A549 (cell line): ENCODE data around the gene ARAP1. TPM values are rescaled to one million over a fixed set of nuclear protein-coding genes. Genes with fewer than 3 reads are reported as not detected.
A peak's percentile ranks its signal among the peaks of the same experiment; 100 is the strongest.

ENCODE experiments used
- ATAC-seq, 2 experiments: fragments of 200-7000 bp in 1 of 2; fragments of >200 bp in 1 of 2; cut with Nextera tagmentation in 1 of 2; cut with Tn5 transposase in 1 of 2; 3 replicates each; pipeline versions ENCODE4 v1.8.0 to v1.9.1; 2018 to 2020; ENCODE audit warnings: mild to moderate bottlenecking in 1 of 2, moderate library complexity in 1 of 2
- CTCF ChIA-PET: fragments of 300-600 bp; sonication (Branson Sonifier 250); formaldehyde crosslinking; extraction: SDS; loops from one replicate; lab custom pipeline; 2021; ENCODE audit warnings: antibody characterized with exemption, inconsistent platforms; lab: Yijun Ruan, JAX
- POLR2A ChIA-PET: fragments of 350-600 bp; formaldehyde crosslinking; extraction: SDS; loops from one replicate; lab custom pipeline; 2021; ENCODE audit warnings: antibody characterized with exemption, inconsistent platforms; lab: Yijun Ruan, JAX
- DNase-seq, 2 experiments: peaks; one replicate each; pipeline versions ENCODE4 v3.0.0 to v3.0.0-alpha.2; 2011 to 2016; ENCODE audit warnings: low read depth in 1 of 2, low spot score in 1 of 2
- FAIRE-seq: peaks from 2 replicates; lab custom pipeline; 2011; peaks lifted over from hg19 to GRCh38; lab: Jason Lieb, UNC
- H3K27ac ChIP-seq, 2 experiments: fragments of >200 bp; sonication (Bioruptor Twin); formaldehyde crosslinking; 3 replicates each; pipeline ENCODE4 v1.5.1; 2016 to 2017
- H3K4me1 ChIP-seq: fragments of >200 bp; sonication (Bioruptor Twin); formaldehyde crosslinking; 3 replicates; pipeline ENCODE4 v1.6.1; 2016
- H3K4me2 ChIP-seq: fragments of >200 bp; sonication (Bioruptor Twin); formaldehyde crosslinking; 3 replicates; pipeline ENCODE4 v1.6.1; 2016
- H3K4me3 ChIP-seq: fragments of >200 bp; sonication (Bioruptor Twin); formaldehyde crosslinking; 3 replicates; pipeline ENCODE4 v1.5.1; 2016
- H3K9me3 ChIP-seq: fragments of >200 bp; sonication (Bioruptor Twin); formaldehyde crosslinking; 3 replicates; pipeline ENCODE4 v1.6.1; 2016
- CBX2 ChIP-seq: fragments of 200-600 bp; sonication (generic); IDR thresholded peaks from 2 replicates; pipeline ENCODE4 v1.6.1; 2016; ENCODE audit warnings: low read depth, mild to moderate bottlenecking, borderline replicate concordance
- CHD4 ChIP-seq: fragments of 200-600 bp; sonication (generic); IDR thresholded peaks from 2 replicates; pipeline ENCODE4 v1.6.1; 2016; ENCODE audit warnings: antibody characterized with exemption, mild to moderate bottlenecking, borderline replicate concordance
- EP300 ChIP-seq, 2 experiments: fragments of >200 bp; sonication (Bioruptor Twin); formaldehyde crosslinking; IDR thresholded peaks; 2 replicates in 1 of 2; 3 replicates in 1 of 2; pipeline ENCODE4 v1.6.1; 2016 to 2017
- FOXS1 ChIP-seq: fragments of 250-450 bp; sonication (Bioruptor Pico); IDR thresholded peaks from 2 replicates; pipeline ENCODE4 v1.5.0; 2020; ENCODE audit warnings: mild to moderate bottlenecking, moderate library complexity
- HDAC2 ChIP-seq: fragments of 200-600 bp; sonication (generic); IDR thresholded peaks from 2 replicates; pipeline ENCODE4 v1.6.1; 2016
- HEYL ChIP-seq: fragments of 250-450 bp; sonication (Bioruptor Pico); IDR thresholded peaks from 2 replicates; pipeline ENCODE4 v1.8.0; 2021; ENCODE audit warnings: mild to moderate bottlenecking, moderate library complexity
- HOXB5 ChIP-seq: fragments of 250-450 bp; sonication (Bioruptor Pico); IDR thresholded peaks from 2 replicates; pipeline ENCODE4 v1.5.0; 2020; ENCODE audit warnings: mild to moderate bottlenecking, moderate library complexity
- JUN ChIP-seq, 2 experiments: fragments of >200 bp; sonication (Bioruptor Twin); formaldehyde crosslinking; IDR thresholded peaks; 2 replicates in 1 of 2; 3 replicates in 1 of 2; pipeline ENCODE4 v1.6.1; 2016 to 2017
- KDM1A ChIP-seq: fragments of 200-600 bp; sonication (generic); IDR thresholded peaks from 2 replicates; pipeline ENCODE4 v1.6.1; 2016; ENCODE audit warnings: low read depth, mild to moderate bottlenecking
- PHF8 ChIP-seq: fragments of 200-600 bp; sonication (generic); IDR thresholded peaks from 2 replicates; pipeline ENCODE4 v1.6.1; 2016; ENCODE audit warnings: low read depth, mild to moderate bottlenecking, antibody characterized with exemption, moderate library complexity, borderline replicate concordance
- POLR2A ChIP-seq: IDR thresholded peaks from 2 replicates; pipeline ENCODE4 v1.6.1; 2012; ENCODE audit warnings: mild to moderate bottlenecking, low read length
- RAD21 ChIP-seq, 2 experiments: fragments of >200 bp in 1 of 2; sonication (Bioruptor Twin) in 1 of 2; formaldehyde crosslinking in 1 of 2; IDR thresholded peaks in 1 of 2; conservative IDR thresholded peaks in 1 of 2; 2 replicates in 1 of 2; 3 replicates in 1 of 2; pipeline ENCODE4 v1.6.1; 2012 to 2018; ENCODE audit warnings: inconsistent platforms in 1 of 2
- RFX5 ChIP-seq: fragments of 450-650 bp; IDR thresholded peaks from 2 replicates; pipeline ENCODE4 v1.7.1; 2014; ENCODE audit warnings: antibody characterized with exemption, mild to moderate bottlenecking, moderate library complexity
- SMC3 ChIP-seq: fragments of >200 bp; sonication (Bioruptor Twin); formaldehyde crosslinking; IDR thresholded peaks from 3 replicates; pipeline ENCODE4 v1.6.1; 2018; ENCODE audit warnings: inconsistent platforms
- SREBF2 ChIP-seq: fragments of 450-650 bp; IDR thresholded peaks from 2 replicates; pipeline ENCODE4 v1.6.1; 2014; ENCODE audit warnings: mild to moderate bottlenecking, moderate library complexity
- ZC3H11A ChIP-seq: fragments of 450-650 bp; IDR thresholded peaks from 2 replicates; pipeline ENCODE4 v1.6.1; 2014; ENCODE audit warnings: antibody characterized with exemption, mild to moderate bottlenecking
- ZNF302 ChIP-seq: fragments of 250-450 bp; sonication (Bioruptor Pico); IDR thresholded peaks from 2 replicates; pipeline ENCODE4 v1.9.0; 2021; ENCODE audit warnings: inconsistent platforms, mild to moderate bottlenecking, moderate library complexity
- ZSCAN20 ChIP-seq: fragments of 250-450 bp; sonication (Bioruptor Pico); IDR thresholded peaks from 2 replicates; pipeline ENCODE4 v1.8.0; 2022; ENCODE audit warnings: mild to moderate bottlenecking, moderate library complexity
- WGBS: methylation state at CpG from one replicate; pipeline ENCODE4 v1.1.6; 2017; ENCODE audit errors: missing lambda C conversion rate; 5-methylcytosine and 5-hydroxymethylcytosine counted together
- polyA minus RNA-seq: library from RNA; depleted of rRNA, polyadenylated mRNA; stranded (reverse); fragments of >200 nt; gene quantifications from 2 replicates; pipeline ENCODE4 v1.2.3, GENCODE V29; 2011; rRNA and poly(A)+ RNA removed
- polyA plus RNA-seq, 4 experiments: library from polyadenylated mRNA; depleted of rRNA in 3 of 4; stranded (reverse); fragments of >200 nt; fragmentation: RNase III in 1 of 4; extraction: RNeasy Plus Mini Kit Qiagen cat#74134 plus additional on column Dnase treatment in 1 of 4; gene quantifications; 2 replicates in 3 of 4; 3 replicates in 1 of 4; pipeline ENCODE4 v1.2.3, GENCODE V29; 2011 to 2017
- TF ChIP-seq, protein P1 (sequence below): fragments of 450-650 bp; IDR thresholded peaks from 2 replicates; pipeline ENCODE4 v1.6.1; 2014; ENCODE audit warnings: antibody characterized with exemption
- TF ChIP-seq, protein P2 (sequence below): IDR thresholded peaks from 2 replicates; pipeline ENCODE4 v1.6.1; 2012
- TF ChIP-seq, protein P3 (sequence below): fragments of >200 bp; sonication (Bioruptor Twin); formaldehyde crosslinking; IDR thresholded peaks from 3 replicates; pipeline ENCODE4 v1.6.1; 2016
- TF ChIP-seq, protein P4 (sequence below): IDR thresholded peaks from 2 replicates; pipeline ENCODE4 v1.6.1; 2012; ENCODE audit warnings: low read depth, borderline replicate concordance
- TF ChIP-seq, protein P5 (sequence below): fragments of >200 bp; sonication (Bioruptor Twin); formaldehyde crosslinking; IDR thresholded peaks from 3 replicates; pipeline ENCODE4 v1.5.1; 2016
- TF ChIP-seq, protein P6 (sequence below): fragments of 250-450 bp; sonication (Bioruptor Pico); IDR thresholded peaks from 2 replicates; pipeline ENCODE4 v1.5.0; 2021; ENCODE audit warnings: mild to moderate bottlenecking, moderate library complexity, borderline replicate concordance

ARAP1 gene
- polyA plus RNA-seq (2011; rRNA removed) (28.9 and 29.5 TPM in 2 replicates), polyA plus RNA-seq (2017; fragmentation: RNase III; extraction: RNeasy Plus Mini Kit Qiagen cat#74134 plus additional on column Dnase treatment) (26.2 to 32.8 TPM (median 30.1 TPM) in 3 replicates), polyA minus RNA-seq (43.3 and 61.6 TPM in 2 replicates)
- 31.6 and 32.7 TPM in 2 replicates for polyA plus RNA-seq (2012; cell fraction: cytosol; rRNA removed)
- polyA plus RNA-seq (2012; cell fraction: nucleus; rRNA removed) = 105 and 129 TPM in 2 replicates

DNA sequence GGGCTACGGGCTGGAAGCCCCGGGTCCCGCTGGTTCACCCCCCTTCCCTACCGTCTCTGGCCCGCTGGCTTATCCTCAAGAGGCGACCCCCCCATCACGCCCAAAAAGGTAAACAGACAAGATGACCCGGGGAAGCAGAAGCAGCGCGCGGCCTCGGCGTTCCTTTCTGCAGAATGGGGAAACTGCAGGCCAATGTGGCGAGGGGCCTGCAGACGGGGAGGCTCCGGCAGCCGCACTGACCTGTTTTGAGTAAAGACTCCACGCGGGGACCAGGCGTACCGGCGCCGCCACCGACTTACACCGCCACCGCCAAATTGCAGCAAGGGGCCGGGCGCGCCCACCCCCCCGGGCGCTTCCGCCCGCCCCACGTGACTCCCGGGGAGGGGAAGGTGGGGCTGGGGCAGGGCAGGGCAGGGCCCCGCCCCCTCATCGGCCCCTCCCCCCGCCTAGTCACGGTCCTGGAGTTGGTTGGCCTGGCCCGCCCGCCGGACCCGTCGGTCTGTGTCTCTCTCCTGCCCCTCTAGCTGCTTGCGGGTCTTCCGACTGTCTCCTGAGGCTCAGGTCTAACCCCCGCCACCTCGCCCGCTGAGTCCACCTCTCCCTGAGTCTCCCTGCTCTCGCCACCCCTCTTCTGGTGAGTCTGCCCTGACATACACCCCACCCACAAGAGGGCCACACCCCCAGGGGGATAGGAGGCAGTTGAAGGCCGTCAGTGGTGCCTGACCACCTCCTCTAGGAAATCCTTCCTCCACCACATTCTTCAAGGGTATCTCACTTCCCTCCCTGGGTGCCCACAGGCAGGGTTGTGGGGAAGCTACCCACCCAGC, at the start of gene ARAP1:
ARAP1 (minus strand) TSS at position 321 of the 827 bp plus-strand sequence. CDS start 25,280 bp downstream, outside the sequence.
- DNase-seq = peak; percentile 70 to 91
- 0% methylated on average over 30 of the region's 51 CpGs for WGBS
- POLR2A ChIA-PET = no interaction called here
- peak within 1 kb of the TSS; percentile 91 to 93 for H3K27ac ChIP-seq
- CTCF ChIA-PET = interaction anchor here (0.5 to 1.9 kb wide), 4 partner anchors 11 to 42 kb away, joined by 3 to 14 read pairs (median 5); partner anchors contain the start of gene STARD10
- TF ChIP-seq HDAC2 (peak; percentile 76; the same call in 1 of the 2 replicates), CHD4 (peak; percentile 80; the same call in 1 of the 2 replicates), PHF8 (peak; percentile 77), EP300 (IDR thresholded peaks at IDR 0.05) (no peak), HEYL (CRISPR knock-in tag) (no peak), CBX2 (no peak), HOXB5 (CRISPR knock-in tag) (0 out of 2 replicates have a peak, but pooled peaks have one; percentile 30), JUN (IDR thresholded peaks at IDR 0.05) (peak in 1 of 2 experiments; percentile 45; a peak in 1 of 5 replicates), KDM1A (peak; percentile 97), ZC3H11A (no peak)
- TF ChIP-seq, protein P1, sequence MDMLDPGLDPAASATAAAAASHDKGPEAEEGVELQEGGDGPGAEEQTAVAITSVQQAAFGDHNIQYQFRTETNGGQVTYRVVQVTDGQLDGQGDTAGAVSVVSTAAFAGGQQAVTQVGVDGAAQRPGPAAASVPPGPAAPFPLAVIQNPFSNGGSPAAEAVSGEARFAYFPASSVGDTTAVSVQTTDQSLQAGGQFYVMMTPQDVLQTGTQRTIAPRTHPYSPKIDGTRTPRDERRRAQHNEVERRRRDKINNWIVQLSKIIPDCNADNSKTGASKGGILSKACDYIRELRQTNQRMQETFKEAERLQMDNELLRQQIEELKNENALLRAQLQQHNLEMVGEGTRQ = peak; percentile 89
- TF ChIP-seq, protein P2, sequence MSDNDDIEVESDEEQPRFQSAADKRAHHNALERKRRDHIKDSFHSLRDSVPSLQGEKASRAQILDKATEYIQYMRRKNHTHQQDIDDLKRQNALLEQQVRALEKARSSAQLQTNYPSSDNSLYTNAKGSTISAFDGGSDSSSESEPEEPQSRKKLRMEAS = peak; percentile 39; the same call in 1 of the 2 replicates
- TF ChIP-seq, protein P3, sequence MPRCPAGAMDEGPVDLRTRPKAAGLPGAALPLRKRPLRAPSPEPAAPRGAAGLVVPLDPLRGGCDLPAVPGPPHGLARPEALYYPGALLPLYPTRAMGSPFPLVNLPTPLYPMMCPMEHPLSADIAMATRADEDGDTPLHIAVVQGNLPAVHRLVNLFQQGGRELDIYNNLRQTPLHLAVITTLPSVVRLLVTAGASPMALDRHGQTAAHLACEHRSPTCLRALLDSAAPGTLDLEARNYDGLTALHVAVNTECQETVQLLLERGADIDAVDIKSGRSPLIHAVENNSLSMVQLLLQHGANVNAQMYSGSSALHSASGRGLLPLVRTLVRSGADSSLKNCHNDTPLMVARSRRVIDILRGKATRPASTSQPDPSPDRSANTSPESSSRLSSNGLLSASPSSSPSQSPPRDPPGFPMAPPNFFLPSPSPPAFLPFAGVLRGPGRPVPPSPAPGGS = 0 out of 3 replicates have a peak, but pooled peaks have one; percentile 27
- TF ChIP-seq, all 56 proteins: peak for 9
- FAIRE-seq = no peak
- Histone ChIP-seq H3K9me3 (no peaks in the 10 kb centered on the region), H3K4me2 (peak within 1 kb of the TSS; percentile 96), H3K4me3 (peak within 1 kb of the TSS; percentile 97), H3K4me1 (peaks cover 19% of the 10 kb centered on the region)
- peak; percentile 88 to 91 for ATAC-seq

DNA sequence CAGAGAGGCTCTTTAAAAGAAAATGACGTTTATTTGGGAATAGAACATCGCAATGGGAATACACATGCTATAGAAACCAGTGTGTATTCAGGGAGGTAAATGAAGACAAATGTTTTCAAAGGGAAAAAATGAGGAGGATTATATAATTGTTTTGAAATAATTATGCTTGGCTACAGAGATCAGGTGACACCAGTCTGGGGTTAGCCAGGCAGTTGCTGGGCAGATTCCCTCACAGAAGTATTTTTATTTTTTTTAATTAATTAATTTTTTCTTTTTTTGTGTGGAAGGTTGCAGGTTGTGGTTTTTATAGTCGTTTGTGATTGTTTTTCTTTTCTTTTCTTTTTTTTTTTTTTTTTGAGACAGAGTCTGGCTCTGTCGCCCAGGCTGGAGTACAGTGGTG, 47.2 kb upstream of the ARAP1 start:
- Histone ChIP-seq H3K4me2 (no peak overlapping the region), H3K9me3 (no peaks in the 10 kb centered on the region), H3K4me1 (peaks cover 4% of the 10 kb centered on the region; the same call in 1 of the 3 replicates)
- ATAC-seq (no peak), DNase-seq (no peak)
- CTCF ChIA-PET = interaction anchor here (1.4 kb wide), 2 partner anchors 11 to 32 kb away, joined by 3 to 5 read pairs; no protein-coding TSS in a partner anchor
- POLR2A ChIA-PET = no interaction called here
- TF ChIP-seq RFX5 (peak; percentile 53; the same call in 1 of the 2 replicates), ZNF302 (no peak), FOXS1 (no peak)
- TF ChIP-seq, all 56 proteins: peak for 1
- no peak overlapping the region for H3K4me3 ChIP-seq
- H3K27ac ChIP-seq = no peak overlapping the region
- WGBS = 69% methylated on average over 4 of the region's 4 CpGs
- FAIRE-seq = no peak

DNA sequence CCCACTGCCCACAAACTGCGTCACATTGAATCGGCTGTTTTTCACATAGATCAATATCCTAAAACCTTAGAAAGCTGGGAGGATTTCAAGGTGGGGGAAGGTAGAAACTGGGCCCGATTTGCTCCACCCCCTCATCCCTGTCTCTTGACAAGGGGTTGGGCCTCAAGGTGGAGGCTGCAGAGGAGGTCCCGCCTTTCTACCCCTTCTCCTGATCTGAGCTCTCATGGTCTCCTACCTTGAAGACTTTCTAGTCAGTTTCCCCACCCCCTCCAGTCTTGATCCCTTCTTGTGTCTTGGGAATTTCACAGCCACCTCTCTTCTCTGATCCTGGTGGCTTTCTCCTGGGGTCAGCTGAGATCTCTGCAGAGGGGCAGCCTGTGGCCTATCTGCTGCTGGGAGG, 46.2 kb upstream of the ARAP1 start:
- DNase-seq = no peak
- POLR2A ChIA-PET = interaction anchor here (0.7 kb wide), 2 partner anchors 17 to 76 kb away, joined by 3 to 4 read pairs; no protein-coding TSS in a partner anchor
- TF ChIP-seq, protein P4, sequence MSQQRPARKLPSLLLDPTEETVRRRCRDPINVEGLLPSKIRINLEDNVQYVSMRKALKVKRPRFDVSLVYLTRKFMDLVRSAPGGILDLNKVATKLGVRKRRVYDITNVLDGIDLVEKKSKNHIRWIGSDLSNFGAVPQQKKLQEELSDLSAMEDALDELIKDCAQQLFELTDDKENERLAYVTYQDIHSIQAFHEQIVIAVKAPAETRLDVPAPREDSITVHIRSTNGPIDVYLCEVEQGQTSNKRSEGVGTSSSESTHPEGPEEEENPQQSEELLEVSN = no peak
- no peak for TF ChIP-seq RFX5
- TF ChIP-seq HOXB5 (CRISPR knock-in tag) = no peak
- TF ChIP-seq, protein P5, sequence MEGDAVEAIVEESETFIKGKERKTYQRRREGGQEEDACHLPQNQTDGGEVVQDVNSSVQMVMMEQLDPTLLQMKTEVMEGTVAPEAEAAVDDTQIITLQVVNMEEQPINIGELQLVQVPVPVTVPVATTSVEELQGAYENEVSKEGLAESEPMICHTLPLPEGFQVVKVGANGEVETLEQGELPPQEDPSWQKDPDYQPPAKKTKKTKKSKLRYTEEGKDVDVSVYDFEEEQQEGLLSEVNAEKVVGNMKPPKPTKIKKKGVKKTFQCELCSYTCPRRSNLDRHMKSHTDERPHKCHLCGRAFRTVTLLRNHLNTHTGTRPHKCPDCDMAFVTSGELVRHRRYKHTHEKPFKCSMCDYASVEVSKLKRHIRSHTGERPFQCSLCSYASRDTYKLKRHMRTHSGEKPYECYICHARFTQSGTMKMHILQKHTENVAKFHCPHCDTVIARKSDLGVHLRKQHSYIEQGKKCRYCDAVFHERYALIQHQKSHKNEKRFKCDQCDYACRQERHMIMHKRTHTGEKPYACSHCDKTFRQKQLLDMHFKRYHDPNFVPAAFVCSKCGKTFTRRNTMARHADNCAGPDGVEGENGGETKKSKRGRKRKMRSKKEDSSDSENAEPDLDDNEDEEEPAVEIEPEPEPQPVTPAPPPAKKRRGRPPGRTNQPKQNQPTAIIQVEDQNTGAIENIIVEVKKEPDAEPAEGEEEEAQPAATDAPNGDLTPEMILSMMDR = no peak
- TF ChIP-seq KDM1A = no peak
- no peak for TF ChIP-seq SMC3
- TF ChIP-seq, protein P6, sequence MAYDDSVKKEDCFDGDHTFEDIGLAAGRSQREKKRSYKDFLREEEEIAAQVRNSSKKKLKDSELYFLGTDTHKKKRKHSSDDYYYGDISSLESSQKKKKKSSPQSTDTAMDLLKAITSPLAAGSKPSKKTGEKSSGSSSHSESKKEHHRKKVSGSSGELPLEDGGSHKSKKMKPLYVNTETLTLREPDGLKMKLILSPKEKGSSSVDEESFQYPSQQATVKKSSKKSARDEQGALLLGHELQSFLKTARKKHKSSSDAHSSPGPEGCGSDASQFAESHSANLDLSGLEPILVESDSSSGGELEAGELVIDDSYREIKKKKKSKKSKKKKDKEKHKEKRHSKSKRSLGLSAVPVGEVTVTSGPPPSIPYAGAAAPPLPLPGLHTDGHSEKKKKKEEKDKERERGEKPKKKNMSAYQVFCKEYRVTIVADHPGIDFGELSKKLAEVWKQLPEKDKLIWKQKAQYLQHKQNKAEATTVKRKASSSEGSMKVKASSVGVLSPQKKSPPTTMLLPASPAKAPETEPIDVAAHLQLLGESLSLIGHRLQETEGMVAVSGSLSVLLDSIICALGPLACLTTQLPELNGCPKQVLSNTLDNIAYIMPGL (CRISPR knock-in tag) = no peak
- TF ChIP-seq ZSCAN20 (CRISPR knock-in tag) = no peak
- no peak for TF ChIP-seq RAD21 (conservative IDR thresholded peaks at IDR 0.05 in 1 of 2, IDR thresholded peaks at IDR 0.05 in 1 of 2)
- TF ChIP-seq CBX2 = no peak
- no peak for TF ChIP-seq SREBF2
- no peak for TF ChIP-seq POLR2A

More for the DNA sequence above, 46.2 kb upstream of the ARAP1 start:
- no peak overlapping the region for H3K4me2 ChIP-seq
- H3K4me3 ChIP-seq = no peak overlapping the region
- ATAC-seq = no peak
- FAIRE-seq = no peak
- H3K9me3 ChIP-seq = no peaks in the 10 kb centered on the region
- H3K4me1 ChIP-seq = peaks cover 8% of the 10 kb centered on the region
- no peak overlapping the region for H3K27ac ChIP-seq
- 78% methylated on average over 4 of the region's 4 CpGs for WGBS
- CTCF ChIA-PET = interaction anchor here (0.5 to 2.0 kb wide), 7 partner anchors 12 to 333 kb away, joined by 3 to 10 read pairs (median 5); no protein-coding TSS in a partner anchor
